ENCODE data around the gene MAU2. TPM values are rescaled to one million over a fixed set of nuclear protein-coding genes. Genes with fewer than 3 reads are reported as not detected.

The MAU2 gene
- total and polyA plus RNA-seq, 2 donors: 16.9 to 29.8 TPM

- H3K4me1 ChIP-seq (ENCODE audit: control insufficient read depth in 2 of 2, insufficient read depth in 2 of 2, low read length in 2 of 2): peaks cover 24 to 41% of the 10 kb centered on the region in 2 donors
- no peaks in the 10 kb centered on the region for H3K27me3 ChIP-seq (ENCODE audit: control insufficient read depth in 2 of 2, insufficient read depth in 1 of 2, low read length in 1 of 2)
- DNase-seq (ENCODE audit: low read depth in 6 of 9, low spot score in 9 of 9): peak in 2 of 9 donors; percentile 46 to 69
- peaks cover 0 to 4% of the 10 kb centered on the region in 2 donors for H3K9me3 ChIP-seq (ENCODE audit: control insufficient read depth in 2 of 2, insufficient read depth in 1 of 2, low read length in 1 of 2)
- H3K27ac ChIP-seq (ENCODE audit: low read depth in 1 of 2, low read length in 1 of 2): peak overlapping the region; percentile 59 to 65
- 42% methylated on average over 12 of the region's 12 CpGs for WGBS
- peaks cover 0 to 3% of the 10 kb centered on the region in 2 donors for H3K36me3 ChIP-seq (ENCODE audit: control insufficient read depth in 2 of 2, insufficient read depth in 2 of 2, low read length in 1 of 2)
- peak overlapping the region; percentile 61 to 95 for H3K4me3 ChIP-seq (ENCODE audit: low read length in 2 of 2)
Observed at GRCh38 chr19:19406878-19407632, 86.4 kb downstream of the MAU2 start.

- no peak overlapping the region for H3K27ac ChIP-seq (ENCODE audit: low read depth in 1 of 2, low read length in 1 of 2)
- H3K36me3 ChIP-seq (ENCODE audit: control insufficient read depth in 2 of 2, insufficient read depth in 2 of 2, low read length in 1 of 2): peaks cover 0 to 3% of the 10 kb centered on the region in 2 donors
- no peak overlapping the region for H3K4me3 ChIP-seq (ENCODE audit: low read length in 2 of 2)
- peaks cover 24 to 41% of the 10 kb centered on the region in 2 donors for H3K4me1 ChIP-seq (ENCODE audit: control insufficient read depth in 2 of 2, insufficient read depth in 2 of 2, low read length in 2 of 2)
- no peaks in the 10 kb centered on the region for H3K27me3 ChIP-seq (ENCODE audit: control insufficient read depth in 2 of 2, insufficient read depth in 1 of 2, low read length in 1 of 2)
- DNase-seq (ENCODE audit: low read depth in 6 of 9, low spot score in 9 of 9): no peak
- WGBS: 94% methylated on average over 4 of the region's 4 CpGs
- peaks cover 0 to 4% of the 10 kb centered on the region in 2 donors for H3K9me3 ChIP-seq (ENCODE audit: control insufficient read depth in 2 of 2, insufficient read depth in 1 of 2, low read length in 1 of 2)
Observed at GRCh38 chr19:19407633-19407930, 87.0 kb downstream of the MAU2 start.

Other genes starting within 250 kb of the MAU2 start
- gene TMEM161A, start 182.4 kb upstream of the MAU2 start, total RNA-seq: 13.6 TPM
- 33.0 TPM for gene TMEM161A, start 182.4 kb upstream of the MAU2 start, polyA plus RNA-seq
- gene MEF2B, start 150.6 kb upstream of the MAU2 start, total RNA-seq: 0.42 TPM
- 2.1 TPM for gene MEF2B, start 150.6 kb upstream of the MAU2 start, polyA plus RNA-seq
- gene BORCS8, start 128.7 kb upstream of the MAU2 start, total RNA-seq: 12.5 TPM
- 23.8 TPM for gene BORCS8, start 128.7 kb upstream of the MAU2 start, polyA plus RNA-seq
- gene RFXANK, start 128.6 kb upstream of the MAU2 start, total RNA-seq: 144 TPM
- gene RFXANK, start 128.6 kb upstream of the MAU2 start, polyA plus RNA-seq: 136 TPM
- 17.7 TPM for gene NR2C2AP, start 117.4 kb upstream of the MAU2 start, total RNA-seq
- gene NR2C2AP, start 117.4 kb upstream of the MAU2 start, polyA plus RNA-seq: 20.1 TPM
- 0.14 TPM for gene NCAN, start 108.9 kb upstream of the MAU2 start, total RNA-seq
- gene NCAN, start 108.9 kb upstream of the MAU2 start, polyA plus RNA-seq: 0.27 TPM
- gene TM6SF2, start 47.5 kb upstream of the MAU2 start, total RNA-seq: 0.09 TPM
- gene TM6SF2, start 47.5 kb upstream of the MAU2 start, polyA plus RNA-seq: 0.07 TPM
- gene SUGP1, start 320 bp upstream of the MAU2 start, total RNA-seq: 31.8 TPM
- 62.7 TPM for gene SUGP1, start 320 bp upstream of the MAU2 start, polyA plus RNA-seq
- gene GATAD2A, start 84.8 kb downstream of the MAU2 start, total RNA-seq: 24.9 TPM
- gene GATAD2A, start 84.8 kb downstream of the MAU2 start, polyA plus RNA-seq: 20.9 TPM
- gene TSSK6, start 194.7 kb downstream of the MAU2 start, total RNA-seq: 1.2 TPM
- gene TSSK6, start 194.7 kb downstream of the MAU2 start, polyA plus RNA-seq: 3.0 TPM
- 433 TPM for gene NDUFA13, start 195.4 kb downstream of the MAU2 start, total RNA-seq
- gene NDUFA13, start 195.4 kb downstream of the MAU2 start, polyA plus RNA-seq: 219 TPM
- 1.0 TPM for gene YJEFN3, start 208.1 kb downstream of the MAU2 start, total RNA-seq
- 37.1 TPM for gene YJEFN3, start 208.1 kb downstream of the MAU2 start, polyA plus RNA-seq
- gene CILP2, start 217.4 kb downstream of the MAU2 start, total RNA-seq: 0.09 TPM
- gene CILP2, start 217.4 kb downstream of the MAU2 start, polyA plus RNA-seq: 0.23 TPM

All from thymus (tissue), 11 donors.